Endothelial cell (in vitro differentiated cells): ENCODE data around the gene POLE4. TPM values are rescaled to one million over a fixed set of nuclear protein-coding genes. Genes with fewer than 3 reads are reported as not detected.

ENCODE experiments used
- DNase-seq: peaks from one replicate; pipeline ENCODE4 v3.0.0; 2021; ENCODE audit warnings: low spot score
- H3K27ac Mint-ChIP-seq: one replicate; pipeline ENCODE4 v1.8.0; 2021; ENCODE audit warnings: mixed read lengths, inconsistent platforms; ENCODE audit not compliant: unreplicated experiment
- H3K27me3 Mint-ChIP-seq: one replicate; pipeline ENCODE4 v1.8.0; 2021; ENCODE audit warnings: mild to moderate bottlenecking, moderate library complexity, mixed read lengths, inconsistent platforms; ENCODE audit not compliant: unreplicated experiment
- H3K36me3 Mint-ChIP-seq: one replicate; pipeline ENCODE4 v1.8.0; 2021; ENCODE audit warnings: mild to moderate bottlenecking, low read depth, mixed read lengths, inconsistent platforms; ENCODE audit not compliant: unreplicated experiment
- H3K4me1 Mint-ChIP-seq: one replicate; pipeline ENCODE4 v1.8.0; 2021; ENCODE audit warnings: mild to moderate bottlenecking, mixed read lengths, inconsistent platforms; ENCODE audit not compliant: unreplicated experiment
- H3K4me3 Mint-ChIP-seq: one replicate; pipeline ENCODE4 v1.8.0; 2021; ENCODE audit warnings: mild to moderate bottlenecking, mixed read lengths, inconsistent platforms; ENCODE audit not compliant: unreplicated experiment
- H3K9me3 Mint-ChIP-seq: one replicate; pipeline ENCODE4 v1.8.0; 2021; ENCODE audit warnings: mixed read lengths, inconsistent platforms; ENCODE audit not compliant: unreplicated experiment
- total RNA-seq: library from RNA; stranded (reverse); fragmentation: NEBNext Ultra II Directional; extraction: Animal tissue kit (Norgen Biotek cat#: 25700); gene quantifications from one replicate; pipeline ENCODE4 v1.2.1, GENCODE V29; 2021; ENCODE audit not compliant: unreplicated experiment
- TF ChIP-seq, protein P1 (sequence below): fragments of 200-600 bp; sonication (generic); IDR thresholded peaks from one replicate; pipeline ENCODE4 v1.5.0; 2021; ENCODE audit warnings: antibody characterized with exemption; ENCODE audit not compliant: unreplicated experiment

Gene POLE4
- total RNA-seq, 1 donor from 2014 or later, result 23.2 TPM

- TF ChIP-seq, protein P1, sequence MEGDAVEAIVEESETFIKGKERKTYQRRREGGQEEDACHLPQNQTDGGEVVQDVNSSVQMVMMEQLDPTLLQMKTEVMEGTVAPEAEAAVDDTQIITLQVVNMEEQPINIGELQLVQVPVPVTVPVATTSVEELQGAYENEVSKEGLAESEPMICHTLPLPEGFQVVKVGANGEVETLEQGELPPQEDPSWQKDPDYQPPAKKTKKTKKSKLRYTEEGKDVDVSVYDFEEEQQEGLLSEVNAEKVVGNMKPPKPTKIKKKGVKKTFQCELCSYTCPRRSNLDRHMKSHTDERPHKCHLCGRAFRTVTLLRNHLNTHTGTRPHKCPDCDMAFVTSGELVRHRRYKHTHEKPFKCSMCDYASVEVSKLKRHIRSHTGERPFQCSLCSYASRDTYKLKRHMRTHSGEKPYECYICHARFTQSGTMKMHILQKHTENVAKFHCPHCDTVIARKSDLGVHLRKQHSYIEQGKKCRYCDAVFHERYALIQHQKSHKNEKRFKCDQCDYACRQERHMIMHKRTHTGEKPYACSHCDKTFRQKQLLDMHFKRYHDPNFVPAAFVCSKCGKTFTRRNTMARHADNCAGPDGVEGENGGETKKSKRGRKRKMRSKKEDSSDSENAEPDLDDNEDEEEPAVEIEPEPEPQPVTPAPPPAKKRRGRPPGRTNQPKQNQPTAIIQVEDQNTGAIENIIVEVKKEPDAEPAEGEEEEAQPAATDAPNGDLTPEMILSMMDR, result no peak
- Mint-ChIP-seq H3K4me3 (no peak overlapping the region), H3K36me3 (peaks cover 6% of the 10 kb centered on the region), H3K27ac (no peak overlapping the region), H3K4me1 (no peaks in the 10 kb centered on the region), H3K27me3 (peaks cover 2% of the 10 kb centered on the region), H3K9me3 (no peaks in the 10 kb centered on the region)
- no peak for DNase-seq
Measured at GRCh38 chr2:75003276-75003675, 44.8 kb downstream of the POLE4 start.

GRCh38 chr2:75003773-75004172 lies 45.3 kb downstream of the POLE4 start:
- H3K27me3 Mint-ChIP-seq, result peaks cover 1% of the 10 kb centered on the region
- DNase-seq, result no peak
- H3K36me3 Mint-ChIP-seq, result peaks cover 1% of the 10 kb centered on the region
- TF ChIP-seq, protein P1, result no peak
- H3K4me3 Mint-ChIP-seq, result no peak overlapping the region
- no peak overlapping the region for H3K27ac Mint-ChIP-seq
- no peaks in the 10 kb centered on the region for H3K9me3 Mint-ChIP-seq
- H3K4me1 Mint-ChIP-seq, result no peaks in the 10 kb centered on the region

GRCh38 chr2:75006041-75006440 lies 47.6 kb downstream of the POLE4 start:
- Mint-ChIP-seq H3K4me1 (no peaks in the 10 kb centered on the region), H3K27ac (no peak overlapping the region), H3K36me3 (no peaks in the 10 kb centered on the region), H3K9me3 (no peaks in the 10 kb centered on the region), H3K4me3 (no peak overlapping the region), H3K27me3 (no peaks in the 10 kb centered on the region)
- DNase-seq, result no peak
- TF ChIP-seq, protein P1, result no peak

- no peaks in the 10 kb centered on the region for H3K27me3 Mint-ChIP-seq
- H3K4me3 Mint-ChIP-seq, result no peak overlapping the region
- no peaks in the 10 kb centered on the region for H3K9me3 Mint-ChIP-seq
- TF ChIP-seq, protein P1, result no peak
- no peak for DNase-seq
- no peaks in the 10 kb centered on the region for H3K36me3 Mint-ChIP-seq
- H3K27ac Mint-ChIP-seq, result no peak overlapping the region
- H3K4me1 Mint-ChIP-seq, result no peaks in the 10 kb centered on the region
Measured at GRCh38 chr2:75007061-75007460, 48.6 kb downstream of the POLE4 start.

- DNase-seq, result no peak
- Mint-ChIP-seq H3K27me3 (no peaks in the 10 kb centered on the region), H3K4me1 (no peaks in the 10 kb centered on the region), H3K9me3 (no peaks in the 10 kb centered on the region), H3K36me3 (no peaks in the 10 kb centered on the region), H3K27ac (no peak overlapping the region), H3K4me3 (no peak overlapping the region)
- TF ChIP-seq, protein P1, result no peak
Measured at GRCh38 chr2:75007819-75008218, 49.4 kb downstream of the POLE4 start.
